ENCODE data around the gene TIMM8A. TPM values are rescaled to one million over a fixed set of nuclear protein-coding genes. Genes with fewer than 3 reads are reported as not detected.

The TIMM8A gene
- total and polyA plus RNA-seq, 4 donors, result 4.6 to 11.9 (median 6.8) TPM

- Histone ChIP-seq H3K27me3 (ENCODE audit: control insufficient read depth in 3 of 3, insufficient read depth in 3 of 3, low read length in 2 of 3) (peaks cover 0 to 14% (median 6%) of the 10 kb centered on the region in 3 donors), H3K4me1 (ENCODE audit: control insufficient read depth in 5 of 5, insufficient read depth in 5 of 5, low read length in 5 of 5) (no peaks in the 10 kb centered on the region), H3K36me3 (ENCODE audit: control insufficient read depth in 4 of 4, insufficient read depth in 4 of 4, low read length in 4 of 4) (peaks cover 0 to 2% (median 0%) of the 10 kb centered on the region in 4 donors), H3K9ac (ENCODE audit: insufficient read depth in 1 of 2, low read length in 2 of 2) (no peak overlapping the region), H3K9me3 (ENCODE audit: control insufficient read depth in 4 of 4, insufficient read depth in 3 of 4, low read length in 3 of 4) (peaks cover 0 to 4% (median 0%) of the 10 kb centered on the region in 4 donors), H3K27ac (ENCODE audit: low read depth in 1 of 2, low read length in 1 of 2) (no peak overlapping the region), H3K4me3 (no peak overlapping the region)
- 73 to 90% methylated on average over 7 of the region's 7 CpGs for WGBS, 2 donors
- ATAC-seq (ENCODE audit: insufficient read depth, low FRiP score) (no peak), DNase-seq (no peak)
- no peak for TF ChIP-seq CTCF (IDR thresholded peaks at IDR 0.05; ENCODE audit: control extremely low read depth, extremely low read depth)
These were observed 11.8 kb upstream of the TIMM8A start for GRCh38 chrX:101360390-101360789.

- H3K9me3 ChIP-seq (ENCODE audit: control insufficient read depth in 4 of 4, insufficient read depth in 3 of 4, low read length in 3 of 4), result peaks cover 0 to 4% (median 0%) of the 10 kb centered on the region in 4 donors
- no peak for TF ChIP-seq CTCF (IDR thresholded peaks at IDR 0.05; ENCODE audit: control extremely low read depth, extremely low read depth)
- H3K4me1 ChIP-seq (ENCODE audit: control insufficient read depth in 5 of 5, insufficient read depth in 5 of 5, low read length in 5 of 5), result no peaks in the 10 kb centered on the region
- no peak for DNase-seq
- H3K36me3 ChIP-seq (ENCODE audit: control insufficient read depth in 4 of 4, insufficient read depth in 4 of 4, low read length in 4 of 4), result peaks cover 0 to 2% (median 0%) of the 10 kb centered on the region in 4 donors
- H3K9ac ChIP-seq (ENCODE audit: insufficient read depth in 1 of 2, low read length in 2 of 2), result no peak overlapping the region
- no peak overlapping the region for H3K4me3 ChIP-seq
- ATAC-seq (ENCODE audit: insufficient read depth, low FRiP score), result no peak
- peaks cover 0 to 14% (median 6%) of the 10 kb centered on the region in 3 donors for H3K27me3 ChIP-seq (ENCODE audit: control insufficient read depth in 3 of 3, insufficient read depth in 3 of 3, low read length in 2 of 3)
- H3K27ac ChIP-seq (ENCODE audit: low read depth in 1 of 2, low read length in 1 of 2), result no peak overlapping the region
- 70 to 71% methylated on average over 1 of the region's 1 CpG for WGBS, 2 donors
These were observed 11.4 kb upstream of the TIMM8A start for GRCh38 chrX:101359966-101360365.

GRCh38 chrX:101357166-101357795 lies 8.7 kb upstream of the TIMM8A start:
- H3K27me3 ChIP-seq (ENCODE audit: control insufficient read depth in 3 of 3, insufficient read depth in 3 of 3, low read length in 2 of 3), result peaks cover 3 to 11% (median 6%) of the 10 kb centered on the region in 3 donors
- H3K9ac ChIP-seq (ENCODE audit: insufficient read depth in 1 of 2, low read length in 2 of 2), result no peak overlapping the region
- no peak overlapping the region for H3K27ac ChIP-seq (ENCODE audit: low read depth in 1 of 2, low read length in 1 of 2)
- H3K4me3 ChIP-seq, result no peak overlapping the region
- no peak for TF ChIP-seq CTCF (IDR thresholded peaks at IDR 0.05; ENCODE audit: control extremely low read depth, extremely low read depth)
- peaks cover 0 to 2% (median 0%) of the 10 kb centered on the region in 4 donors for H3K9me3 ChIP-seq (ENCODE audit: control insufficient read depth in 4 of 4, insufficient read depth in 3 of 4, low read length in 3 of 4)
- peak in 1 of 3 donors; percentile 3 for DNase-seq
- WGBS, 2 donors, result 54 to 63% methylated on average over 5 of the region's 5 CpGs
- H3K4me1 ChIP-seq (ENCODE audit: control insufficient read depth in 5 of 5, insufficient read depth in 5 of 5, low read length in 5 of 5), result no peaks in the 10 kb centered on the region
- ATAC-seq (ENCODE audit: insufficient read depth, low FRiP score), result no peak
- H3K36me3 ChIP-seq (ENCODE audit: control insufficient read depth in 4 of 4, insufficient read depth in 4 of 4, low read length in 4 of 4), result peaks cover 0 to 2% (median 0%) of the 10 kb centered on the region in 4 donors

Measured in lung (tissue), 12 donors.